ENCODE data around the gene ANXA9. TPM values are rescaled to one million over a fixed set of nuclear protein-coding genes. Genes with fewer than 3 reads are reported as not detected.

ANXA9 gene
- total RNA-seq, 1 donor from 2014 or later = 0.12 TPM

DNA sequence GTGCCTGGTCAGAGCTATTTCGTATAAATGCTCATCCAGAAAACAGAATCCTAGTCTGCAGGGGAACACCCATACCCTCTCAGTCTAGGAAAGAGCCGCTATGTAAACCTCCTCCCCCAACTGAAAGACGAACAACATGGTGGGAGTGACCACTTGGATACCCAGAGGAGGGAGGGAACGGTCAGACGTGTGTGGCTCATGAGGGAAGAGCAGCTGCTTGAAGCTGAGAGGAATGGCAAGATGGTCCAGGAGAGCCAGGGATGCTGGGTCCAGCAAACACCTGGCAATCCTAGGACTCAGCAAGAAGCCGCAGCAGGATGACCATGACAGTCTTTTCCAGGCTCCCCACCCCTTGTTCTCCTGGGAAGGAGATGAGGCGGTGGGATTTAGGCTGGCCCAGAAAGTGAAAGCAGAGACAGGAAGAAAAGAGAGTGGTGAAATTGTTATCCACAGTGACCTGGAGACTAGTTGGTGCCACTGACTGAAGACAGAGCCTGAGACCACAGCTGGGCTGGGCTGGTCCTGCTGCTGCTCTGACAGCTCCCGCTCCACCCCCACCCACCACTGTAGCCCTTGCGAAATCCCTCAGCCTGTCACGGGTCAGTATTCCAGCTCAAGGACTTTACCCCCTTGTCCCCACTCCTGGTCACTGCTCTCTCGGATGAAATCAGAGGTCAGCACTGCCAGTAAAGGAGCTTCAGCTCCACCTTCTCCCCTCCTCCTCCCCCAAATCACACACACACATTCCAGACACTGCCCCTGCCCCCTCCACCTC is 11.1 kb upstream of the ANXA9 start:
- peaks cover 42% of the 10 kb centered on the region for H3K36me3 Mint-ChIP-seq (ENCODE audit: low read depth)
- H3K4me1 Mint-ChIP-seq = peaks cover 33% of the 10 kb centered on the region
- H3K27me3 Mint-ChIP-seq = no peaks in the 10 kb centered on the region
- intact Hi-C loops (cut with micrococcal nuclease) = loop anchor here (10.0 kb wide), 3 partner anchors 206 to 736 kb away; partner anchors contain the start of genes ANP32E, CTSS and TARS2
- no peaks in the 10 kb centered on the region for H3K9me3 Mint-ChIP-seq
- DNase-seq = no peak
- peak overlapping the region; percentile 25 for H3K27ac Mint-ChIP-seq
- H3K4me3 Mint-ChIP-seq = peak overlapping the region; percentile 44

DNA sequence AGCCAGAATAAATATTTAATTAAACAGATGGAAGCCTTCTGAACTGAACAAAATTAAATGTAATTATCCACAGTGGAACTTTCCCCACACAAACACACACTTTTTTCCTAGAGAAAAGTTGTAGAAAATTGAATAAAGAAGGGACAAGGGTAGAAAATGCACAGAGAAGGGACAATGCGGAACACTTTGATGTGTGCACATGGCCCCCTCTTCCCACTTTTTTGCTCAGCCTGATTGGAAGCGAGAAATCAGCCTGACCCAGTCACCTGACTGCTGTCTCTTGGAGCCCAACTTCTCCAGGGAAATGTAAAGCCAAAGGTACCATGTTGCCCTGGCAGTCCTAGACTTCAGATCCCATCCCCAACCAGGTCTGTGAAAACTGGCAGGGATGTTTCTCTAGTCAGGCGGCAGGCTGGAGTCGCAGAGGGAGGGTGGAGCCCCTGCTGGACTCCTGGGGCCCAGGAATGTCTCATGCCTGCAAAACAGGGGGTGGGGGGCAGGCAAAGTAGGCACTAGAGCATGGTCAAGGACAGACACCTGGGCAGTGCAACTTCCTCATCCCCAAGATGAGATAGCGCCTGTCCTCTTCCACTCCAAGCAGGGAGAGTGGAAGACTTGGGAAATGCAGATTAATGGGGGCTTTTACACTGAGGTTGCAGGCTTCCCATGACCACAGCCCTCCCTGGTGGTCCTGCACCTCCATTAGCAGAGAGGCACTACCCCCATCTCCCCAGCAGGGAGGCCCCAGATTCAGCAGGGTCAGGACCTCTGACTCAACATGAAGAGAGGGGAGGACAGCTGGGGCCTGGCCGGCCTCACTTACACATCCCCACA is 10.3 kb upstream of the ANXA9 start:
- H3K4me1 Mint-ChIP-seq = peaks cover 37% of the 10 kb centered on the region
- DNase-seq = no peak

DNA sequence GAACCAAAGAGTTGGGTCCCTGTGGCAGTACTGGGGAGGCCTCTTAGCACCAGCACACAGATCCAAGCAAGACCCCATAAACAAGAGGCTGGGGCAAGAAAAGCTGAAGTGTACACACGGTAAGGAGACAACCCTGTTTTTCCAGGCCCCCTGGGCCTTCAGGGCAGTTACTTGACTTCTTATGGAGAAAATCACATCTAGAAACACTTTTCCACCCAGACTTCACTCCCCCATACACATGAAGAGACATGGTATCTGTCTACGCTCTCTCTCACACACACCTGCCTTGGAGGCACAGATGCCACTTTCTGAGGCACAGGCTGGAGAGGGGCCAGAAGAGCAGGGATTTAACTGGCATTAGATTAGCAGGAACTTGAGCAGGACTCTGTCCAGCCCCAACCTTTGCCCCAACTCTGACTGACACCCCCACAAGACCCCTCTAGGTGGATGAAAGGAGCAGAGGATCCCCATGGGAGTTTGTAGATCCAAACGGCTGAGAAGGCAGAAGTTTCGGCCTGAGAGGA is 9.6 kb upstream of the ANXA9 start:
- peak overlapping the region; percentile 52 for H3K27ac Mint-ChIP-seq
- DNase-seq = no peak
- H3K4me1 Mint-ChIP-seq = peaks cover 44% of the 10 kb centered on the region
- H3K27me3 Mint-ChIP-seq = no peaks in the 10 kb centered on the region
- H3K4me3 Mint-ChIP-seq = peak overlapping the region; percentile 94
- H3K36me3 Mint-ChIP-seq (ENCODE audit: low read depth) = peaks cover 30% of the 10 kb centered on the region
- no peaks in the 10 kb centered on the region for H3K9me3 Mint-ChIP-seq
- intact Hi-C loops (cut with micrococcal nuclease) = loop anchor here (10.0 kb wide), 3 partner anchors 208 to 738 kb away; partner anchors contain the start of genes ANP32E, CTSS and TARS2

More for the DNA sequence above, 10.3 kb upstream of the ANXA9 start:
- Mint-ChIP-seq H3K4me3 (peak overlapping the region; percentile 94), H3K27me3 (no peaks in the 10 kb centered on the region), H3K9me3 (no peaks in the 10 kb centered on the region), H3K36me3 (ENCODE audit: low read depth) (peaks cover 35% of the 10 kb centered on the region), H3K27ac (peak overlapping the region; percentile 52)
- intact Hi-C loops (cut with micrococcal nuclease) = loop anchor here (10.0 kb wide), 3 partner anchors 207 to 737 kb away; partner anchors contain the start of genes ANP32E, CTSS and TARS2

DNA sequence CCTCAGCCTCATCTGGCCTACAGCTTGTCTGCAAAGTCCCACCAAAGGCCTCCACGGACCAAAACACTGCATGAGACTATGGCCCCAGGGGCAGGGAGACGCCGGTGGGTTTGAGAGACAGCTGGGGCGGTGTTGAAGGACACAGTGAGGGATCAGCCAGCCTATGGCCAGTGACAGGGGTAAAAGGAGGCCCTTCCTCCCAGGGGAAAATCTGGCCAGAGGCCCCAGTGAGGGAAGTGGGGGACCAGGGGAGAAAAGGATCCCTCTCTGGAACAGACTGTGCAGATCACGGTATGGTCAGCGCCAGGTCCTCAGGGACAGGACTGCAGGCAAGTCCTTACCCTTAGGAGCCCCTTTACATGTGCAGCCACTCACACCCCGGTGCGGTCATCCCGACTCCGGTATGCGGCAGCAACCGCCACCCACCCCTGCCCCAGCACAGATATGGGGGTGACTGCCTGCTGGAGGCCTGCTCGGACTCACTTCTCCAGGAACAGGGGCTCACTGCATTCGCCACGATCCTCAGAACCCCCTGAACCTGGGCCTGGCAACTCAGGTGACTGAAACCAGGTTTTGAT is 8.7 kb upstream of the ANXA9 start:
- H3K9me3 Mint-ChIP-seq = no peaks in the 10 kb centered on the region

DNA sequence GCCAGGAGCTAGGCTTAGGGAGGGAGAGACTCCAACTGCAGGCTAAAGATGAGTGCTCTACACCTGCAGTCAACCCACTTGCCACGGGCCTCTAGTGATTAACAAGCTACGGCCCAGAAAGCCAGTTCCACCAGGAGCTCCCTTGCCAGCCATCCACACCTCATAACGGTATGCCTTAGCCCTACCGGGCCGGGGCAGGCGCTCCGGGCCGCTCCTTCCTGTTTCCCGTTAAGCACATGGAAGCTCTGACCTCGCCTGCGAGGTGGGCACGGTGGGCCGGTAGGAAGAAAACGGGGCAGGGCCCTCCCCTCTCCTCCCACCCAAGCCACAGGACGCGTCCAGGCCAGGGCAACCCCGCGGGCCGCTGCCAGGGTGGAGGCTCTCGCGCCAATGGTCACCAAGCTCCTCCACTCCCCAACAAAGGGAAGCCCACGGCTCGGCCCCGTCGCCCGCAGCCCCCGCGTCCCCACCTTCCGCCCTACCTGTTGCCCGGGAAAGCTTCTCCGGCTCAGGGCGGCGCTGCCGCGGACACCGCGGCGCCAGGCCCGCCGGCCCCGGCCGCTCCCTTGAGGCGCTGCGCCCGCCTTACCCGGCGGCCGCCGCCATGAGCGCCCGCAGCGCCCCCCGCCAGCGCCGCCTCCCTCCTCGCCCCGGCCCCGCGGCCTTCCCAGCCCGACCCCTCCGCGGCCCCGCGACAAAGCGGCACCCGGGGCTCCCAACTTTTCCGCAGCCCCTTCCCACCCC is 8.1 kb upstream of the ANXA9 start:
- no peaks in the 10 kb centered on the region for H3K27me3 Mint-ChIP-seq
- no peaks in the 10 kb centered on the region for H3K9me3 Mint-ChIP-seq
- peaks cover 17% of the 10 kb centered on the region for H3K36me3 Mint-ChIP-seq (ENCODE audit: low read depth)
- DNase-seq = peak; percentile 84
- peak overlapping the region; percentile 86 for H3K27ac Mint-ChIP-seq
- H3K4me3 Mint-ChIP-seq = peak overlapping the region; percentile 94
- intact Hi-C loops (cut with micrococcal nuclease) = loop anchor here (2.0 to 10.0 kb wide), 4 partner anchors 35 to 739 kb away; partner anchors contain the start of genes ANP32E, CTSS, PRUNE1 and TARS2
- H3K4me1 Mint-ChIP-seq = peaks cover 49% of the 10 kb centered on the region

More for the DNA sequence above, 8.7 kb upstream of the ANXA9 start:
- peak overlapping the region; percentile 86 for H3K27ac Mint-ChIP-seq
- peak overlapping the region; percentile 94 for H3K4me3 Mint-ChIP-seq
- intact Hi-C loops (cut with micrococcal nuclease) = loop anchor here (10.0 kb wide), 3 partner anchors 209 to 739 kb away; partner anchors contain the start of genes ANP32E, CTSS and TARS2
- no peak for DNase-seq
- H3K36me3 Mint-ChIP-seq (ENCODE audit: low read depth) = peaks cover 22% of the 10 kb centered on the region
- H3K27me3 Mint-ChIP-seq = no peaks in the 10 kb centered on the region
- peaks cover 46% of the 10 kb centered on the region for H3K4me1 Mint-ChIP-seq

DNA sequence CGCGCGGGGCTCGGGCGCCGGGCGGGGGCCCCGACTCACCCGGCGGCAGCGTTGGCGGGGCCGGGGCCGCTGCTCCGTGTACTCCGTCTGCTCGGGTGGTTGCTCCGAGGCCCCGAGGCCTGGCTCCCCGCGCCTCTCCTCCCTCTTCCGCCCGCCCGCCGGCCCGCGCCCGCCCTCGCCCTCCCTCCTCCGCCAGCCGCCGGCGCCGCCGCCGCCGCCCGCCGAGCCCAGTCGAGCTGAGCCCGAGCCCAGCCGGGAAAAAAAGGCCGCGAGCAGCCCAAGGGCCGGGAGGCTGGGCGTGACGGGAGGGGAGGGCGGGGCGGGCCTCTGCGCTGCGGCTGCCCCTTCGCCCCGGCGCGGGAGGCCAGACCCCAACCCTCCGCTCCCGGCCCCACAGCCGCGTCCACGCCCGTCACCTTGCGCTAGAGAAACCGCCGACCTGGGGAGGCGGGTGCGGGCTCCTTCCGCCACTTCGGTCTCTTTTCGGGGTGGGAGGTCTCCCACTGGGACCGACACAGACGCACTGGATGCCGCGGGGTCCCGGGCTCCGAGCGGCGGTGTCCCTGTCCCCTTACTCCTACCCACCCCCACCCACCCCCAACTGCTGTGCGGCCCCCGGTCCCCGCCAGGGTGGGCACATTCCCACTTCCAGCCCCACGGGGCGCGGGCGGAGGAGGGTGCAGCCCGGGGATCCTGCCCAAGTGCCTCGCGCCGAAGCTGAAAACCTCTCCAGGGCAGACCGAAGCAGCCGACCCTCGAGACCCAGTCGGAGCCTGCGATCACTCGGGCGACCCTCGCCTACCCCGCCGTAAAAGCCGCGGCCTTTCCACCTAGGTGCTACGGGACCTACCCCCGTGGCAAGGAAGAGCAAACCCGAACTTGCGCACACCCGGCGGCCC is 7.3 kb upstream of the ANXA9 start, which contains the start of gene CERS2:
Gene CERS2 (minus strand): TSS at position 256 of the 899 bp plus-strand sequence. CDS start 5,745 bp downstream, outside the sequence.
- peaks cover 54% of the 10 kb centered on the region for H3K4me1 Mint-ChIP-seq
- peak; percentile 94 for DNase-seq
- peaks cover 13% of the 10 kb centered on the region for H3K36me3 Mint-ChIP-seq (ENCODE audit: low read depth)
- H3K27ac Mint-ChIP-seq = peak within 1 kb of the TSS; percentile 86
- intact Hi-C loops (cut with micrococcal nuclease) = loop anchor here (2.0 to 10.0 kb wide), 5 partner anchors 34 to 740 kb away; partner anchors contain the start of genes ANP32E, CTSS, PRUNE1 and TARS2
- no peaks in the 10 kb centered on the region for H3K27me3 Mint-ChIP-seq
- H3K4me3 Mint-ChIP-seq = peak within 1 kb of the TSS; percentile 94
- H3K9me3 Mint-ChIP-seq = no peaks in the 10 kb centered on the region

DNA sequence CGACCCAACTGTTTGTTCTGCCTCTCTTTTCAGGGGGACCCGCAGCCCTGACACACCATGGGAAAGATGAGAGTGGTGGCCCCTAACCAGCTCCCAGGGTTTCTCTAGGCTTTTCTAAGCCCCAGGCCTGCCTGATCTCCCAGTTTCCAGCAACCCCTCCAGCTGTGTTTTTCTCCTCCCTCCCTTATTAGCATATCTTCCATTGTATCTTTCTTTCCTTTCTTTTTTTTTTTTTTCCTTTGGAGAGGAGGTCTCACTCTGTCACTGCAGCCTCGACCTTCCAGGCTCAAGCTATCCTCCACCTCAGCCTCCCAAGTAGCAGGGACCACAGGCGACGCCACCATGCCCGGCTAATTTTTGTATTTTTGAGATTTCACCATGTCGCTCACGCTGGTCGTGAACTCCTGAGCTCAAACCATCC is 5.7 kb upstream of the ANXA9 start:
- H3K4me1 Mint-ChIP-seq = peaks cover 43% of the 10 kb centered on the region
- H3K36me3 Mint-ChIP-seq (ENCODE audit: low read depth) = peaks cover 6% of the 10 kb centered on the region
- peak overlapping the region; percentile 77 for H3K4me3 Mint-ChIP-seq
- peak overlapping the region; percentile 46 for H3K27ac Mint-ChIP-seq
- no peaks in the 10 kb centered on the region for H3K9me3 Mint-ChIP-seq
- intact Hi-C loops (cut with micrococcal nuclease) = loop anchor here (5.0 to 10.0 kb wide), 4 partner anchors 212 to 742 kb away; partner anchors contain the start of genes ANP32E, CTSS and TARS2
- H3K27me3 Mint-ChIP-seq = no peaks in the 10 kb centered on the region
- DNase-seq = no peak

DNA sequence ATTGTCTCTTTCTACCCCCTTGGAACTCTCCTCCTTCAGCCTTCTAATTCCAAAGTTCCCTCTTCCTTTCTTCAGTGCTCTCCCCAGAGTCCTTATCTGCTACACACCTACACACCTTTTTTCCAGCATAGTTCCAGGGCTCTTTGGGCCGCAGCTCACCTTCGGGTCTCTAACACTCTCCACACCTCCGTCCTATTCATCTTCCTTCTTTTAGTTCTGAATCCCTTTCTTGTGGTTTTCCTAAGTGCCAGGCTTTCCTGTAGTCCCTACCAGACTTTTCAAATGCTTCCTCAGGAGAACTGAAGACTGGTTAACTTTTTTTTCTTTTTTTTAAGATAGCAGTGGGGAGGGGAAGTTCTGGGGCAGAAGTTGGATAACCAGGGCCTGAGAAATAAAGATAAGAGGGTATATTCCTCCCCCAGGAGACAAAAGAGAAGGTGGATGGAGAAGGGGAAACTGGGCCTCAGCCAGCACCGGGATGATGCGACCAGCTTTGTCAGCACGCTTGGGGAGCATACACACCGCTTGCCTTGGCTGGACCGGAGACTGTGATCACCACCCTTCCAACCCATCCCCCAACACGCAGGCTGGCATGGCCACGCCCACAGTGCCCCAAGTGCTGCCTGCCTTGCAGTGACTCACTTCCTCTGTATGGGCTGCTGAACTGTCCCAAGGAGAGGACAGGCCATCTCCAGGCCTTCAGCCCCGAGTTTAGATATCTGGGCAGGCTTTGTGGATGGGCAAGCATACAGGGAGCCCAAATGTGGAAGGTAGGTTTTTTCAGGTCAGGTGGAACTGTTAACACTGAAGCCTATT is 5.0 kb upstream of the ANXA9 start:
- intact Hi-C loops (cut with micrococcal nuclease) = loop anchor here (5.0 to 10.0 kb wide), 4 partner anchors 212 to 742 kb away; partner anchors contain the start of genes ANP32E, CTSS and TARS2
- H3K27me3 Mint-ChIP-seq = no peaks in the 10 kb centered on the region
- H3K4me1 Mint-ChIP-seq = peaks cover 37% of the 10 kb centered on the region
- peak; percentile 82 for DNase-seq
- peak overlapping the region; percentile 50 for H3K27ac Mint-ChIP-seq
- H3K9me3 Mint-ChIP-seq = no peaks in the 10 kb centered on the region
- peak overlapping the region; percentile 77 for H3K4me3 Mint-ChIP-seq
- H3K36me3 Mint-ChIP-seq (ENCODE audit: low read depth) = peaks cover 6% of the 10 kb centered on the region

DNA sequence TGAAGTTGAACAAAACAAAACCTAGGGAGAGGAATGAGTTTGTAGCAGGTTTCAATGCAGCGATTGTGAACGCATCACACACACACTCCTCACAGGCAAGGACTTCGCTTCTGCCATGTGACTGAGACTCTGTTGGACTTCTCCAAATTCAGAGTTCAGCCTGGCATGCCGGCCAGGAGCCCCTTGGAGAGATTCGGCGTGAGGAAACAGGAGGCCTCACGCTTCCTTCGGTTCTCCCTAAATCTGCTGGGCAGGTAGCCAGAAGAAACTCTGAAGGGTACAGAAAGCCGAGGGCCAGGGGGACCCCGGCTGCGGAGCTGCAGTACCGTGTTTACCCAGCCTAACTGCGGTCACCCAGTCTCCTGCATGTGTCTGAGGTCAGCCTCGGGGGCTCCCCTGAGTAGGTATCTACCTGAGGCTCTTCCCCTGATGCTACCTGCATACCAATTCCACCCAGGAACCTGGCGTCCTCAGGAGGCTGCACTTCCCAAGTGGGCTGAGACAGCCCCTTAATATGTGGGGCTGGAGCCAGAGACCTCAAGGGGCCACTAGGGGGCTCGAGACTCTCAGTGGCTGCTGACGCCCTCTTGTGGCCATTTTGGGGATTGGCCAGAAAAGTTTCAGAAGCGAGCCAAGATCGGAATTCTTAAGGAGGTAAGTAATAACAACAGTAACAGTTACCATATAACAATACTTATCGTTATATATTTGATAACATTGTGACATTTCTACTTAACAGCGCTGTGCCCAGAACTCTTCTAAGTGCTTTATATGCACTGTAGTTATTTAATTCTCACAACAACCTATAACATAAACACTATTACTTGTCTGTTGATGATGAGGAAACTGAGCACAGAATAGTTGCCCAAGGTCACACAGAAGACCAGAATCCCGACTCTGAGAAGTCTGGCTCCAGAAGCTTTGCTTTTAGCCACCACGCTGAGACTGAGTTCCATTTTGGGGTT is 2.7 kb upstream of the ANXA9 start:
- intact Hi-C loops (cut with micrococcal nuclease) = loop anchor here (5.0 to 10.0 kb wide), 4 partner anchors 215 to 745 kb away; partner anchors contain the start of genes ANP32E, CTSS and TARS2
- H3K9me3 Mint-ChIP-seq = no peaks in the 10 kb centered on the region
- H3K4me3 Mint-ChIP-seq = no peak overlapping the region
- peak; percentile 97 for DNase-seq
- peaks cover 25% of the 10 kb centered on the region for H3K4me1 Mint-ChIP-seq
- H3K27me3 Mint-ChIP-seq = no peaks in the 10 kb centered on the region
- H3K27ac Mint-ChIP-seq = peak overlapping the region; percentile 10
- H3K36me3 Mint-ChIP-seq (ENCODE audit: low read depth) = no peaks in the 10 kb centered on the region

DNA sequence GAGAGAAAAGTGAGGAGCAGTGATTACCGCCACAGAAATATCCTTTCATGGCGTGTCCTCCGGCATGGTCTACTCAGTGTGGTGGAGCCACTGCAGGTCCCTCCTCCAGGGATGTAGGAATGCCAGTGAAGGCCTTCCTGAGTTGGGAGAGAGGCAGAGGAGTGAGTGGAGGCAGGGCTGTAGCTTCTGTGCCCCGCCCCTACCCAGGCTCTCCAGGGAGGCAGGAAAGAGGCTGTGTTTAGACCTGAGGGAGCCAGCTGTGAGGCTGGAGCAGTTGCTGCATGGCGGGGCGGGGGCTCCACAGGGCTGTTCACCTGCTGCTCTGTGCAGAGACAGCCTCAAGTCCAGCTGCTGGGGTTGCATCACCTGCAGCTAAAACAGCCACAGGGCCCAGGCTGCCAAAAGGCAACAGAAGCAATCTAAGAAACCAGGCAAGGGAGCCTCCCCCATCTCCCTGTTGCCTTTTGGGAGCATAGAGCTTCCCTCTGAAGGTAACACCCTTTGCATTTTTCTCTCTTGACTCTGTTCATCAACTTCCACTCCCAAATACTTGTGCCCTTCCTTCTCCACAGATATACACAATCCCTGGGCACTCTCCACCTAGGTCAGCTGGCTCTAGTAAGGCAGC is 801 bp upstream of the ANXA9 start:
- Mint-ChIP-seq H3K4me1 (peaks cover 20% of the 10 kb centered on the region), H3K27me3 (no peaks in the 10 kb centered on the region), H3K27ac (no peak overlapping the region), H3K9me3 (no peaks in the 10 kb centered on the region), H3K36me3 (ENCODE audit: low read depth) (no peaks in the 10 kb centered on the region), H3K4me3 (no peak overlapping the region)
- no peak for DNase-seq
- intact Hi-C loops (cut with micrococcal nuclease) = no loop called here
